NCI-H69 (cell line): ENCODE measurements around the gene SLC15A5.

Source experiments
- DNase-seq: peaks from one replicate; lab custom pipeline; 2025; lab: John Stamatoyannopoulos, UW

Gene SLC15A5

GRCh38 chr12:16261944-16262475 is 15.5 kb downstream of the SLC15A5 start:
- DNase-seq: no peak

DNA sequence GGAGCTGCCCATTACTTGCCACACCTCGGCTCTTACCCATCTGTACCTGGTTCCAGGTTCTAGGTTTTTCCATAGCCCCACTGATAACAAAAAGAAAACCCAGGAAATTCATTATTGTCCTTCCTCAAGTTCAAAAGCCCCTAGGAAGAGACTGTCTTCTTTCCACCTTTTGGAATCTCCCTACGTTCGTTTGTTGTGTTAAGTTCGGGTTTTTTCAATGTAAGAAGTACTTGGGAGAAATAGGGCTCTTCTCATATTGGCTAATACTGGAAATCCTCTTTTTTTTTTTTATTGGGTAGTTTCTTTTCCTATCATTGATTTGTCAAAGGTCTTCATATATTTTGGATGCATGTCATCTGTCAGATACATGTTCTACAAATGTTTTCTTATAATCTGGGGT is 17.3 kb downstream of the SLC15A5 start:
- no peak for DNase-seq

DNA sequence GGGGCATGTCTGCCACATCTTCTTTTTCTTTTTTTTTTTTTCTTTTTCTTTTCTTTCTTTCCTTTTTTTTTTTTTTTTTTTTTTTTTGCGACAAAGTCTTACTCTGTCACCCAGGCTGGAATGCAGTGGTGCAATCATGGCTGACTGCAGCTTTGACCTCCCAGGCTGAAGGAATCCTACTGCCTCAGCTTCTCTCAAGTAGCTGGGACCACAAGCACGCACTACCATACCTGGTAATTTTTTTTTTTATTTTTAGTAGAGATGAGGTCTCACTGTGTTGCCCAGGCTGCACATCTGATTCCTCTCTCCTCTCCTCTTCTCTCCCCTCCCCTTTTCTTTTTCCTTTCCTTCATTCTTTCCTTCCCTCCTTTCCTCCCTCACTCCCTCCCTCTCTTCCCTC is 18.5 kb downstream of the SLC15A5 start:
- no peak for DNase-seq

DNA sequence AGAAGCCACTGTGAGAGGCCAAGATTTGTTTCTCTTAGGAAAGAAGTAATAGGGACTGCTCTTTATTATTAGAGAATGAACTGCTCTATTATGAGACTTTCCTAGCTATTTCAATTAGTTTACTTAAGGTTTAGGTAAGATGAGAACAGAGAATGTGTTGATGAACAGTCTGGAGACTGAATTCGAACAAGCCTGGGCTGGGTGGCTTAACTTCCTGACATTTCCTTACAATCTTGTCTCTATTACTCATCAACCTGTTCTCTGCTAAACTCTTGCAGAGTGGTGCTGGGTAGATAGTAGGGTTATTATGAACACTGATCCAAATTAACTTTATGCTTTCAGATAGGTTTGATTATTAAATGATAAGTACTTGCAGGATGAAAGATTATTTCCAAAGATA is 31.2 kb downstream of the SLC15A5 start:
- DNase-seq: no peak

DNA sequence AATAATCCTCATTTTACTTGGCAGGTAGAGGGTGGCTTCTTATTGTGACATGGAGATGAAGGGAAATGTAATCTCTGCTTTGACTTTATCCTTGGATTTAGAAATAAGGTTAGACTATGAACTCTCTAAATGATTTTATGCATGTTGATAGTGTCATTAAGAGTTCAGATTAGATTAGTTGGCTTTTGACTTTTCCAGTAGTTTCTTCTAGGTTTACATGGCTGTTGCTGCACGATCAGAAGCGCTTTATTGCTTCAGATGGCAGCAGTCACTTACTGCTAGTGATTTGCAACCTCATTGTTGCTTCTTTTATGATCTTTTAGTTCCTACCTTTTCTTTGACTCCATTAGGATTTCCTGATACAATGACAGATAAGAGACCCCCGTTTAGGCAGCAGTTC is 32.3 kb downstream of the SLC15A5 start:
- no peak for DNase-seq

GRCh38 chr12:16243487-16244412 is 33.7 kb downstream of the SLC15A5 start:
- DNase-seq: no peak

- DNase-seq: no peak
Measured at GRCh38 chr12:16241346-16241745, 36.1 kb downstream of the SLC15A5 start.

- DNase-seq: no peak
Measured at GRCh38 chr12:16238661-16239060, 38.8 kb downstream of the SLC15A5 start.

- DNase-seq: no peak
Measured at GRCh38 chr12:16229676-16230075, 47.8 kb downstream of the SLC15A5 start.

GRCh38 chr12:16228067-16228466 is 49.4 kb downstream of the SLC15A5 start:
- DNase-seq: no peak

- DNase-seq: peak; percentile 30
Measured at GRCh38 chr12:16225692-16226091, 51.8 kb downstream of the SLC15A5 start.

DNA sequence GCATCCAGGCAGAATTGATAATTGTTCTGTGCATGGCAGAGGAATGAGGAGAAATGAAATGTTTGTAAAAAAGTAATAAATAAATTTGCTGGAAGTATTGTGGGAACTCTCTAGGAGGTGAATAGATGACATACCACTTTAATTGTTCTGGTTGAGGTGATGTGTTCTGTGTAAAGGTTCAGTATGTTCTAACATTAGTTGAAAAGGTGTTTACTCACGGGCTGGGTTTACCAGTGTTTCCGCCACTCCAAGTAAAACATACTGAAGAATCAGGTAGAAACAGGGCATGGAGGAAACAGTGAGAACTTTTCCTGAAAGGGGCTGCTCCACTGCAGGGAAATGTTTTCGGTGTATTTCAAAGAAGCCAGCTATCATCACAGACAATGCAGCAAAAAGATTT is 53.3 kb downstream of the SLC15A5 start:
- no peak for DNase-seq

GRCh38 chr12:16221776-16222175 is 55.7 kb downstream of the SLC15A5 start:
- no peak for DNase-seq

GRCh38 chr12:16220120-16220519 is 57.4 kb downstream of the SLC15A5 start:
- DNase-seq: no peak

- no peak for DNase-seq
Measured at GRCh38 chr12:16218934-16219751, 58.3 kb downstream of the SLC15A5 start.

- peak; percentile 29 for DNase-seq
Measured at GRCh38 chr12:16218234-16218633, 59.3 kb downstream of the SLC15A5 start.

DNA sequence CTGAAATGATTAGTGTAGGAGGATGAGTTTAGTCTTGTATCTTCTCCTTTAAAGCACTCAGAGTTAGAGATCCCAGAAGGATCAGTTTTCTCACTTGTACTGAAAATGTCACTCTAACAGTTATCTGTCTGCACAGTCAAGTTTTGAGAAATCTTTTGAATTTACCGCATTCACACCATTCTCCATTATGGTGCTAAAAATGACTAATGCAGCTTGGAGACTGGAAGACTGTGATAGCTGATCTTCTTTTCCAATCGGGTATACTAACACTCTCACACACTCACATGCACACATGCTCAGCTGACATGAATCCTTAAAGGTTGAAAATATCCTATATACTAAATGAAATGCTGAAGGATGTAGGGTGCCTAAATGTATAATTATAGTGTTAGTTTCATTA is 65.8 kb downstream of the SLC15A5 start:
- no peak for DNase-seq

DNA sequence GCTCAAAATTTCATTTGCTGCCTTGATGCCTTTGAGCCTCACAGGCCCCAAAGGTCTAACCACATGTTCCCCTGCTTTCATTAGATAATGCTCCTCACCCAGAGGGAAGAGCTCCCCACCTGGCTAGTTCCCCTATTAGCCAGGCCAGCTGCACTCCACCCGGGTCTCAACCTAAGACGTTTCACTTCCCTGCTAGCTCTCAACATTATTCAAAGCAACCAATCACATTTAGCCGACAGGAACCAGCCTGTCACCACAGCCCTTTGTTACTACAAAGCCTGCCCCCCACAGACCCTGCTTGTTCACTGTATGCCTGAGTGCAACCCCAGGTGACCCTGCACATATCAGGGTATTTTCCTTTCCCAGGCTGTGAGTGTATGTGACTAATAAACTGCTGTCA is 78.6 kb downstream of the SLC15A5 start:
- DNase-seq: peak; percentile 93

DNA sequence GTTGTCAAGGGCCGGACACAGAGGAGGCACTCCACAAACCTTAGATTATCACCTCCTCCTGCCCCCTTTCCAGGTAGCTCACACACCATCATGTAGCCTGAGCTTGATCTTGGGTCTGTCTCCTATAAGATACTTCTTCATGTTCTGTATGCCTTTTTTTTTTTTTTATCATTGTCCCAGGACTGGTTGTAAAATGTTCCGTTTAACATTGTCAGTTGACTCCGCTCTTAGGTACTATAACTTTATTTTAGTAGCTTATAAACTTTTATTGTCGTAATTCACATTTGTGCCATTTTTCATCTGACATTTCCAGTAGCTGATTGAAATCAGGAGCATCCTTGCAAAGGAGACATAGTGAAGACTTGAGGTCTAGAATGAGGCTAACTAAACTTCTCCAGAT is 79.9 kb downstream of the SLC15A5 start:
- DNase-seq: no peak

DNA sequence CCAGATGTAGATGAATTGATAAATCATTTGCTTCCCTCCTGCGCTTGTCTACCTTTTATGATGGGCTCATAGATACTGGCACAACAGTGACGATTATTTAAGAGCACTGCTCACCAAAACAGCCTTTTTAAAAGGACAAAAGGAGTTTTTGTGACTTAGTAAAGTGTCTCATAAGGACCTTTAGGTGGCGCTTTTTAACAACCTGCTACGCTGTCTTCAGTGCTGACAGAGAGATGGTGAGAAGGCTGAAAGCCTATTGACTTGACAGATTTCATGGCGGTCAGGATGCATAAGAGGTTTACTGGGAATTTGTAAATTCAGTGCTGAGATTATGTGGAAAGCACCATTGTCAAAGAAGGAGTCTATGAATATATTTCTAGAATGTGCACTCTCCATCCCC is 87.6 kb downstream of the SLC15A5 start:
- DNase-seq: peak; percentile 40

- peak; percentile 97 for DNase-seq
Measured at GRCh38 chr12:16187660-16188059, 89.8 kb downstream of the SLC15A5 start.

DNA sequence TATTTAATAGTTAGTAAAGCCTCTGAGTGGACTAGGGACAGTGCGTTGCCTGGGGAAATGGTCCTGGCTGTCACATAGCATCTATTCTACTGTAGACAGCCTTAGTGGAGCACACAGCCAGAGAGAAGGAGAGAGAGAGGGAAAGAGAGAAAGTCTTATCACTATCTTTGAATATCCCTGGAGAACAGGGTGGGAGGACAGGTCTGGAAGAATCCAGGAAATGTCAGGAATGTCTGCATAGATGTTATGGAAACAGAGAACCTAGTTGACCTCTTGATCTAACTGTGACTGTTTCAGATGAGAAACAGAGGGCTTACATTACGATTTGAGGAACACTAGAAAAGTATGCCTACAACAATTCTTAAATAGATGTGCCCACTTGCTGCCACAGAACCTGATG is 92.8 kb downstream of the SLC15A5 start:
- DNase-seq: no peak

DNA sequence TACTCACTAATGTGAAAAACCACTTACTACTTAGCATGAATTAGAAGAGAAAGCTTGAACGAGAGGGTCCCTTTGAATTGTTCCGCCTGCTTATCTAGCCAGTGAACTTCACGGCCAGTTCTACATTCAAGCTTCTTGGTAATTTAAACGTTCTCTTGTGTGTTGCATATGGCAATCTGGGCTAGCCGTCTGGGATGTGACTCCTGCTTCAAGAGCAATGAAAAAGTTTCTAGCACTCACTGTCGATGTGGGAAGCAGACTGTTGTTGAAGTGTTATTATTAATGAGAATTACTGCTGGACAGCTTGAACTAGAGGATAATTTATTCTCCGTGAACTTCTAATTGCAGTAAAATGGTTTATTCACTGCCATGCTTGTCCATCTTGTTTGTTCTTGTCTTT is 93.9 kb downstream of the SLC15A5 start:
- DNase-seq: no peak
